Keratinocyte (primary cell): ENCODE measurements around the gene DGKZ.

Experiments used
- EZH2 ChIP-seq: IDR thresholded peaks from one replicate; pipeline ENCODE4 v1.6.1; 2012; ENCODE audit warnings: inconsistent platforms, mild to moderate bottlenecking, low read length, moderate library complexity
- TF ChIP-seq, protein P1 (sequence below), 3 experiments: IDR thresholded peaks in 1 of 3; conservative IDR thresholded peaks in 1 of 3; optimal IDR thresholded peaks in 1 of 3; 2 replicates in 2 of 3; 3 replicates in 1 of 3; pipeline versions ENCODE3 to v1.5.1; 2011; ENCODE audit warnings: low read length in 3 of 3, mild to moderate bottlenecking in 3 of 3, moderate library complexity in 2 of 3, control low read depth in 1 of 3, inconsistent platforms in 1 of 3; ENCODE audit not compliant: insufficient read depth in 2 of 3; ENCODE audit errors: extremely low read depth in 1 of 3

DNA sequence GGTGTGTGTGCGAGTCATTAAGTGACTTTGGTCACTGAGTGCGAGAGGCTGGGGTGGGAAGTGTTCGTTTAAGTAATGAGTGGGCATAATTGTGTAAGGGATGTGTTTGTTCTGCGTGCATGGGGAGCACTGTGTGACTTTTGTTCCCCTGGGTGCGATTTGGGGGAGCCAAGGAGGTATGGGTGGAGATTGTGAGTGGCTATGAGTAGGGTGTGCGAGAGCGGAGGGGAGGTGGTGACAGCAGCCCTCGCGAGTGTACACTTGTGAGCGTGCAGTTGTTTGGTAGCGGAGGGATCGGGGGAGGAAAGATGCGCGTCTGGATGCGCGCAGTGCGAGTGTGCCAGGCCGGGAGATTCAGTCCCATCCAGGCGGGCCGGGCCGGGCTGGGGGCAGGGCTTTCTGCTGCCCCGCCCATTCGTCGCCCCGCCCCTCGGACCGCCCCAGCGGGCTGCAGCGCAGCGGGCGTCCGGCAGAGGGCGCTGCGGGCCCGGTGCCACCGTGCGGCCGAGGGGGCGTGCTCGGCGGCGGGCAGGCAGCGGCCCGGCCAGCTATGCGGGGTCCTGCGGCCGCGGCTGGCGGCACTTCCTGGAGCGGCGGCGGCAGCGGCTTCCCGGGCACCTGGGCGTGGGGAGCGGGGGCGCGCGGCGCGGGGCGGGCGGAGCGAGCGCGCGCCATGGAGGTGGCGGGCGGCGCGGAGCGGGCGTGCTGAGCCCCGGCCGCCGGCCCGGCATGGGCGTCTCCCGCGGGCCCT, at the start of gene DGKZ:
- TF ChIP-seq, protein P1, sequence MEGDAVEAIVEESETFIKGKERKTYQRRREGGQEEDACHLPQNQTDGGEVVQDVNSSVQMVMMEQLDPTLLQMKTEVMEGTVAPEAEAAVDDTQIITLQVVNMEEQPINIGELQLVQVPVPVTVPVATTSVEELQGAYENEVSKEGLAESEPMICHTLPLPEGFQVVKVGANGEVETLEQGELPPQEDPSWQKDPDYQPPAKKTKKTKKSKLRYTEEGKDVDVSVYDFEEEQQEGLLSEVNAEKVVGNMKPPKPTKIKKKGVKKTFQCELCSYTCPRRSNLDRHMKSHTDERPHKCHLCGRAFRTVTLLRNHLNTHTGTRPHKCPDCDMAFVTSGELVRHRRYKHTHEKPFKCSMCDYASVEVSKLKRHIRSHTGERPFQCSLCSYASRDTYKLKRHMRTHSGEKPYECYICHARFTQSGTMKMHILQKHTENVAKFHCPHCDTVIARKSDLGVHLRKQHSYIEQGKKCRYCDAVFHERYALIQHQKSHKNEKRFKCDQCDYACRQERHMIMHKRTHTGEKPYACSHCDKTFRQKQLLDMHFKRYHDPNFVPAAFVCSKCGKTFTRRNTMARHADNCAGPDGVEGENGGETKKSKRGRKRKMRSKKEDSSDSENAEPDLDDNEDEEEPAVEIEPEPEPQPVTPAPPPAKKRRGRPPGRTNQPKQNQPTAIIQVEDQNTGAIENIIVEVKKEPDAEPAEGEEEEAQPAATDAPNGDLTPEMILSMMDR (optimal IDR thresholded peaks at IDR 0.05 in 1 of 3, IDR thresholded peaks at IDR 0.05 in 1 of 3, conservative IDR thresholded peaks at IDR 0.05 in 1 of 3; ENCODE audit: extremely low read depth in 1 of 3, insufficient read depth in 2 of 3, low read length in 3 of 3) = peak in 2 of 3 experiments; percentile 58 to 92
- TF ChIP-seq EZH2 = no peak
